A549 (cell line): ENCODE measurements around the gene SUN1. TPM values are rescaled to one million over a fixed set of nuclear protein-coding genes. Genes with fewer than 3 reads are reported as not detected.

Source experiments
- ATAC-seq, 2 experiments: fragments of 200-7000 bp in 1 of 2; fragments of >200 bp in 1 of 2; cut with Nextera tagmentation in 1 of 2; cut with Tn5 transposase in 1 of 2; 3 replicates each; pipeline versions ENCODE4 v1.8.0 to v1.9.1; 2018 to 2020; ENCODE audit warnings: mild to moderate bottlenecking in 1 of 2, moderate library complexity in 1 of 2
- CTCF ChIA-PET: fragments of 300-600 bp; sonication (Branson Sonifier 250); formaldehyde crosslinking; extraction: SDS; loops from one replicate; lab custom pipeline; 2021; ENCODE audit warnings: antibody characterized with exemption, inconsistent platforms; lab: Yijun Ruan, JAX
- POLR2A ChIA-PET: fragments of 350-600 bp; formaldehyde crosslinking; extraction: SDS; loops from one replicate; lab custom pipeline; 2021; ENCODE audit warnings: antibody characterized with exemption, inconsistent platforms; lab: Yijun Ruan, JAX
- DNase-seq, 2 experiments: peaks; one replicate each; pipeline versions ENCODE4 v3.0.0 to v3.0.0-alpha.2; 2011 to 2016; ENCODE audit warnings: low read depth in 1 of 2, low spot score in 1 of 2
- FAIRE-seq: peaks from 2 replicates; lab custom pipeline; 2011; peaks lifted over from hg19 to GRCh38; lab: Jason Lieb, UNC
- H3K27ac ChIP-seq, 2 experiments: fragments of >200 bp; sonication (Bioruptor Twin); formaldehyde crosslinking; 3 replicates each; pipeline ENCODE4 v1.5.1; 2016 to 2017
- H3K4me1 ChIP-seq: fragments of >200 bp; sonication (Bioruptor Twin); formaldehyde crosslinking; 3 replicates; pipeline ENCODE4 v1.6.1; 2016
- H3K4me2 ChIP-seq: fragments of >200 bp; sonication (Bioruptor Twin); formaldehyde crosslinking; 3 replicates; pipeline ENCODE4 v1.6.1; 2016
- H3K4me3 ChIP-seq: fragments of >200 bp; sonication (Bioruptor Twin); formaldehyde crosslinking; 3 replicates; pipeline ENCODE4 v1.5.1; 2016
- H3K9me3 ChIP-seq: fragments of >200 bp; sonication (Bioruptor Twin); formaldehyde crosslinking; 3 replicates; pipeline ENCODE4 v1.6.1; 2016
- ATOH8 ChIP-seq: fragments of 250-450 bp; sonication (Bioruptor Pico); IDR thresholded peaks from 2 replicates; pipeline ENCODE4 v1.5.0; 2020; ENCODE audit warnings: low read depth, mild to moderate bottlenecking, moderate library complexity
- BHLHE40 ChIP-seq: IDR thresholded peaks from 2 replicates; pipeline ENCODE4 v1.6.1; 2012; ENCODE audit warnings: low read depth, low read length, inconsistent platforms
- CBX2 ChIP-seq: fragments of 200-600 bp; sonication (generic); IDR thresholded peaks from 2 replicates; pipeline ENCODE4 v1.6.1; 2016; ENCODE audit warnings: low read depth, mild to moderate bottlenecking, borderline replicate concordance
- CEBPB ChIP-seq, 2 experiments: fragments of >200 bp in 1 of 2; sonication (Bioruptor Twin) in 1 of 2; formaldehyde crosslinking in 1 of 2; IDR thresholded peaks; 2 replicates each; pipeline ENCODE4 v1.6.1; 2012 to 2016
- CHD2 ChIP-seq: fragments of 150-350 bp; IDR thresholded peaks from 2 replicates; pipeline ENCODE4 v1.6.1; 2014; ENCODE audit warnings: low read length; ENCODE audit not compliant: partially characterized antibody
- CHD4 ChIP-seq: fragments of 200-600 bp; sonication (generic); IDR thresholded peaks from 2 replicates; pipeline ENCODE4 v1.6.1; 2016; ENCODE audit warnings: antibody characterized with exemption, mild to moderate bottlenecking, borderline replicate concordance
- CTCF ChIP-seq: fragments of >200 bp; sonication (Bioruptor Twin); formaldehyde crosslinking; IDR thresholded peaks from 3 replicates; pipeline ENCODE4 v1.5.1; 2016
- EHMT2 ChIP-seq: fragments of 200-600 bp; sonication (generic); IDR thresholded peaks from 2 replicates; pipeline ENCODE4 v1.6.1; 2016; ENCODE audit warnings: antibody characterized with exemption, low read depth, mild to moderate bottlenecking, moderate library complexity
- FOSL2 ChIP-seq, 2 experiments: fragments of 450-650 bp in 1 of 2; fragments of >200 bp in 1 of 2; sonication (Bioruptor Twin) in 1 of 2; formaldehyde crosslinking; IDR thresholded peaks; 2 replicates each; pipeline versions ENCODE4 v1.5.0 to v1.6.1; 2016 to 2020; ENCODE audit warnings: mild to moderate bottlenecking in 1 of 2, moderate library complexity in 1 of 2
- FOXS1 ChIP-seq: fragments of 250-450 bp; sonication (Bioruptor Pico); IDR thresholded peaks from 2 replicates; pipeline ENCODE4 v1.5.0; 2020; ENCODE audit warnings: mild to moderate bottlenecking, moderate library complexity
- GATA3 ChIP-seq: IDR thresholded peaks from 2 replicates; pipeline ENCODE4 v1.6.1; 2012; ENCODE audit warnings: borderline replicate concordance
- HOXA7 ChIP-seq: fragments of 250-450 bp; sonication (Bioruptor Pico); IDR thresholded peaks from 2 replicates; pipeline ENCODE4 v1.5.0; 2020; ENCODE audit warnings: mild to moderate bottlenecking, moderate library complexity
- HOXB13 ChIP-seq: fragments of 250-450 bp; sonication (Bioruptor Pico); IDR thresholded peaks from 2 replicates; pipeline ENCODE4 v1.5.0; 2020; ENCODE audit warnings: low read depth, mild to moderate bottlenecking, moderate library complexity
- KDM1A ChIP-seq: fragments of 200-600 bp; sonication (generic); IDR thresholded peaks from 2 replicates; pipeline ENCODE4 v1.6.1; 2016; ENCODE audit warnings: low read depth, mild to moderate bottlenecking
- MAX ChIP-seq: IDR thresholded peaks from 2 replicates; pipeline ENCODE4 v1.6.1; 2012
- MYC ChIP-seq: IDR thresholded peaks from 2 replicates; pipeline ENCODE4 v1.6.1; 2012; ENCODE audit warnings: mild to moderate bottlenecking, inconsistent platforms, low read length, improper control_type of control experiment, borderline replicate concordance
- NR3C1 ChIP-seq: fragments of >200 bp; sonication (Bioruptor Twin); formaldehyde crosslinking; IDR thresholded peaks from 3 replicates; pipeline ENCODE4 v1.6.1; 2017
- PHF8 ChIP-seq: fragments of 200-600 bp; sonication (generic); IDR thresholded peaks from 2 replicates; pipeline ENCODE4 v1.6.1; 2016; ENCODE audit warnings: low read depth, mild to moderate bottlenecking, antibody characterized with exemption, moderate library complexity, borderline replicate concordance
- POLR2AphosphoS2 ChIP-seq: conservative IDR thresholded peaks from 2 replicates; pipeline ENCODE4 v1.6.1; 2012; ENCODE audit warnings: low read length, improper control_type of control experiment, inconsistent platforms
- RARB ChIP-seq: fragments of 250-450 bp; sonication (Bioruptor Pico); IDR thresholded peaks from 2 replicates; pipeline ENCODE4 v1.8.0; 2021; ENCODE audit warnings: mild to moderate bottlenecking, moderate library complexity
- RFX5 ChIP-seq: fragments of 450-650 bp; IDR thresholded peaks from 2 replicates; pipeline ENCODE4 v1.7.1; 2014; ENCODE audit warnings: antibody characterized with exemption, mild to moderate bottlenecking, moderate library complexity
- SMC3 ChIP-seq: fragments of >200 bp; sonication (Bioruptor Twin); formaldehyde crosslinking; IDR thresholded peaks from 3 replicates; pipeline ENCODE4 v1.6.1; 2018; ENCODE audit warnings: inconsistent platforms
- SREBF2 ChIP-seq: fragments of 450-650 bp; IDR thresholded peaks from 2 replicates; pipeline ENCODE4 v1.6.1; 2014; ENCODE audit warnings: mild to moderate bottlenecking, moderate library complexity
- TP53 ChIP-seq: fragments of 250-450 bp; sonication (Bioruptor Pico); IDR thresholded peaks from 2 replicates; pipeline ENCODE4 v1.5.0; 2021; ENCODE audit warnings: mild to moderate bottlenecking, moderate library complexity
- USF2 ChIP-seq: fragments of 450-650 bp; IDR thresholded peaks from 2 replicates; pipeline ENCODE4 v1.6.1; 2014; ENCODE audit warnings: antibody characterized with exemption
- ZC3H11A ChIP-seq: fragments of 450-650 bp; IDR thresholded peaks from 2 replicates; pipeline ENCODE4 v1.6.1; 2014; ENCODE audit warnings: antibody characterized with exemption, mild to moderate bottlenecking
- ZNF302 ChIP-seq: fragments of 250-450 bp; sonication (Bioruptor Pico); IDR thresholded peaks from 2 replicates; pipeline ENCODE4 v1.9.0; 2021; ENCODE audit warnings: inconsistent platforms, mild to moderate bottlenecking, moderate library complexity
- WGBS: methylation state at CpG from one replicate; pipeline ENCODE4 v1.1.6; 2017; ENCODE audit errors: missing lambda C conversion rate; 5-methylcytosine and 5-hydroxymethylcytosine counted together
- polyA plus RNA-seq, 4 experiments: library from polyadenylated mRNA; depleted of rRNA in 3 of 4; stranded (reverse); fragments of >200 nt; fragmentation: RNase III in 1 of 4; extraction: RNeasy Plus Mini Kit Qiagen cat#74134 plus additional on column Dnase treatment in 1 of 4; gene quantifications; 2 replicates in 3 of 4; 3 replicates in 1 of 4; pipeline ENCODE4 v1.2.3, GENCODE V29; 2011 to 2017

SUN1 gene
- polyA plus RNA-seq, 2 of the 4 experiments (the other 2 are of a cell fraction), result 60.7 to 130 TPM

- Histone ChIP-seq H3K4me1 (peaks cover 12% of the 10 kb centered on the region), H3K4me2 (peak overlapping the region; percentile 95), H3K27ac (no peak overlapping the region), H3K9me3 (no peaks in the 10 kb centered on the region), H3K4me3 (no peak overlapping the region)
- FAIRE-seq (no peak), DNase-seq (peak; percentile 52 to 58), ATAC-seq (no peak)
- WGBS, result 98% methylated on average over 7 of the region's 8 CpGs
- TF ChIP-seq ZNF302 (CRISPR knock-in tag), result no peak
- no peak for TF ChIP-seq ZC3H11A
- no peak for TF ChIP-seq PHF8
- no peak for TF ChIP-seq RARB (CRISPR knock-in tag)
- 0 out of 3 replicates have a peak, but pooled peaks have one; percentile 11 for TF ChIP-seq CTCF
- TF ChIP-seq POLR2AphosphoS2, result no peak
- TF ChIP-seq ATOH8, result no peak
- no peak for TF ChIP-seq EHMT2
- TF ChIP-seq SREBF2, result no peak
- TF ChIP-seq SMC3, result no peak
- no peak for TF ChIP-seq CHD4
- no peak for TF ChIP-seq CHD2
- no peak for TF ChIP-seq KDM1A
- no peak for TF ChIP-seq GATA3
- TF ChIP-seq TP53 (CRISPR knock-in tag), result no peak
- no peak for TF ChIP-seq FOSL2 (IDR thresholded peaks at IDR 0.05)
- 0 out of 2 replicates have a peak, but pooled peaks have one; percentile 19 for TF ChIP-seq FOSL2 (CRISPR knock-in tag; IDR thresholded peaks at IDR 0.05)
- TF ChIP-seq HOXB13, result no peak
- TF ChIP-seq, all 56 proteins: peak for 2
- ChIA-PET POLR2A (no interaction called here), CTCF (interaction anchor here (0.5 to 4.3 kb wide), 6 partner anchors 11 to 496 kb away, joined by 3 to 22 read pairs (median 5); no protein-coding TSS in a partner anchor)
These were observed 14.1 kb upstream of the SUN1 start for GRCh38 chr7:818031-818699.

GRCh38 chr7:820341-820740 lies 11.9 kb upstream of the SUN1 start:
- POLR2A ChIA-PET, result no interaction called here
- DNase-seq (no peak), ATAC-seq (no peak), FAIRE-seq (no peak)
- Histone ChIP-seq H3K4me3 (no peak overlapping the region), H3K4me2 (no peak overlapping the region), H3K9me3 (no peaks in the 10 kb centered on the region), H3K27ac (no peak overlapping the region), H3K4me1 (0 out of 3 replicates have a peak, but pooled peaks cover 5% of the 10 kb centered on the region)
- 92% methylated on average over 1 of the region's 1 CpG for WGBS
- CTCF ChIA-PET, result interaction anchor here (1.0 to 4.3 kb wide), 3 partner anchors 9 to 173 kb away, joined by 3 to 22 read pairs (median 3); no protein-coding TSS in a partner anchor
- TF ChIP-seq BHLHE40 (no peak), NR3C1 (no peak), GATA3 (no peak)

GRCh38 chr7:821688-822087 lies 10.6 kb upstream of the SUN1 start:
- ATAC-seq (no peak), DNase-seq (no peak)
- POLR2A ChIA-PET, result no interaction called here
- Histone ChIP-seq H3K9me3 (no peaks in the 10 kb centered on the region), H3K4me3 (no peak overlapping the region), H3K4me1 (0 out of 3 replicates have a peak, but pooled peaks cover 5% of the 10 kb centered on the region), H3K27ac (no peak overlapping the region)
- CTCF ChIA-PET, result interaction anchor here (0.6 to 0.9 kb wide), 2 partner anchors 11 to 52 kb away, joined by 3 to 4 read pairs; no protein-coding TSS in a partner anchor
- 77% methylated on average over 11 of the region's 11 CpGs for WGBS
- no peak for TF ChIP-seq KDM1A
- no peak for TF ChIP-seq TP53 (CRISPR knock-in tag)
- TF ChIP-seq CBX2, result no peak
- TF ChIP-seq ZC3H11A, result no peak
- TF ChIP-seq USF2, result no peak
- no peak for TF ChIP-seq HOXA7 (CRISPR knock-in tag)
- TF ChIP-seq RFX5, result no peak
- TF ChIP-seq CHD2, result no peak
- TF ChIP-seq FOXS1 (CRISPR knock-in tag), result no peak
- TF ChIP-seq EHMT2, result no peak
- no peak for TF ChIP-seq SREBF2
- TF ChIP-seq MAX, result no peak
- no peak for TF ChIP-seq CEBPB (IDR thresholded peaks at IDR 0.05)
- TF ChIP-seq MYC, result no peak
- TF ChIP-seq, all 56 proteins: peak for 0
- H3K4me2 ChIP-seq, result no peak overlapping the region
- no peak for FAIRE-seq
